Measurements from ENCODE around the gene KLHL26. TPM values are rescaled to one million over a fixed set of nuclear protein-coding genes. Genes with fewer than 3 reads are reported as not detected.

KLHL26 gene
- total RNA-seq, 4 donors from 2014 or later: 13.4 to 20.2 (median 15.9) TPM

DNA sequence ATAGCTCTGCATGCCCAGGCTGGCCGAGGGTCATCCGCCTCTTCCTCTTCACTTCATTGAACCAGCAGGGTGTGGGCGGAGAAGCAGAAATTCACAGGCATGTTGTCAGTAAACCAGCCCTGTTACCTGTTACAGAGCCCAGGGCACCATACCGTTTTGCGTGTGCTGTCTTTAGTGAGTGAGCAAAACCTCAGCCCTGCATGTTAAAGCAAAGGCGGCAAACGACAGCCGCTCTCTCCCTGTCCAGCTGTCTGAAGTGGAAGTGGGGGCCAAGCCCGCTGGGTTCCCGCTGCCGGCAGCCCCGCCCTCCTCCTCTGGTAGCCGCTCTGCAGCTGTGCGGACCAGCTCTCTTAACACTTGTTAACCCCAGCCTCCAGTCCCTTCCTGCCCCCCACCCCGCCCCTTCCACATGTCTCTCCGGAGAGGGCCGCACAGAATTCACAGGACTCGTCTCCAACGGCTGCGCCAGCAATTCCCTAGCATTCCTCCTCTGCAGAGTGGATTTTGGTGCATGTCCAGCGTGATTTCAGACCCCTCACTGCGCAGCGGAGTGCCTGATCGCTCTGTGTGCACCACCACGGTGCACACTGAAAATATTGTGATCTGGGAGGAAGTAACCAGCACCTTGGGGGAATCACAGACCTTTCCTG is 12.7 kb downstream of the KLHL26 start:
- H3K27ac ChIP-seq: peak overlapping the region; percentile 95 to 96 (median 96)
- no peaks in the 10 kb centered on the region for H3K9me3 ChIP-seq
- H3K36me3 ChIP-seq: no peaks in the 10 kb centered on the region
- peak in 1 of 2 donors; percentile 10 for TF ChIP-seq POLR2A (IDR thresholded peaks at IDR 0.05)
- TF ChIP-seq, protein P1, sequence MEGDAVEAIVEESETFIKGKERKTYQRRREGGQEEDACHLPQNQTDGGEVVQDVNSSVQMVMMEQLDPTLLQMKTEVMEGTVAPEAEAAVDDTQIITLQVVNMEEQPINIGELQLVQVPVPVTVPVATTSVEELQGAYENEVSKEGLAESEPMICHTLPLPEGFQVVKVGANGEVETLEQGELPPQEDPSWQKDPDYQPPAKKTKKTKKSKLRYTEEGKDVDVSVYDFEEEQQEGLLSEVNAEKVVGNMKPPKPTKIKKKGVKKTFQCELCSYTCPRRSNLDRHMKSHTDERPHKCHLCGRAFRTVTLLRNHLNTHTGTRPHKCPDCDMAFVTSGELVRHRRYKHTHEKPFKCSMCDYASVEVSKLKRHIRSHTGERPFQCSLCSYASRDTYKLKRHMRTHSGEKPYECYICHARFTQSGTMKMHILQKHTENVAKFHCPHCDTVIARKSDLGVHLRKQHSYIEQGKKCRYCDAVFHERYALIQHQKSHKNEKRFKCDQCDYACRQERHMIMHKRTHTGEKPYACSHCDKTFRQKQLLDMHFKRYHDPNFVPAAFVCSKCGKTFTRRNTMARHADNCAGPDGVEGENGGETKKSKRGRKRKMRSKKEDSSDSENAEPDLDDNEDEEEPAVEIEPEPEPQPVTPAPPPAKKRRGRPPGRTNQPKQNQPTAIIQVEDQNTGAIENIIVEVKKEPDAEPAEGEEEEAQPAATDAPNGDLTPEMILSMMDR (IDR thresholded peaks at IDR 0.05): peak in 1 of 6 experiments; percentile 4
- intact Hi-C loops (cut with DNase I): no loop called here
- DNase-seq: peak; percentile 88 to 90
- H3K4me3 ChIP-seq (replicated peaks in 1 of 3): peak overlapping the region in 1 of 3 donors; percentile 13
- H3K4me1 ChIP-seq: peaks cover 57 to 85% of the 10 kb centered on the region in 2 donors
- H3K27me3 ChIP-seq: no peaks in the 10 kb centered on the region
- WGBS, 2 donors: 7 to 18% methylated on average over 16 to 23 of the region's 25 CpGs

DNA sequence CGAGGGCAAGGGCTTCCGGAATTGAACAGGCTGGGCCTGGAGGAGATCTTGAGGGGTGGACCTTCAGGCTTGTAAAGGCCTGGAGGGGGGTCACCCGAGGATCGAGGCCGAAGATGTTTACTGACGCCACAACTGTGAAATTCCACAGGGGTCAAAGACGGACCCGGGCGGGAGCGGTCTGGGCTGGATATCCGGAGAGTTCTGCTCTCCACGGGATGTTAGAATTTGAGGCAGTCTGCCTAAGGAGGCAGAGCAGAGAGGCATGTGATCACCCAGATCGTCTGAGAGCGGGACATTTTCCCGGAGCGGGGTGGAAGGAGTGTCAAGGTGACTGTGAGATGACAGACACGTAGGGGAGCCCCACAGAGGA is 13.2 kb downstream of the KLHL26 start:
- DNase-seq: no peak
- intact Hi-C loops (cut with DNase I): no loop called here
- Histone ChIP-seq H3K9me3 (no peaks in the 10 kb centered on the region), H3K27ac (peak overlapping the region; percentile 95 to 96 (median 96)), H3K27me3 (no peaks in the 10 kb centered on the region), H3K36me3 (no peaks in the 10 kb centered on the region), H3K4me1 (peaks cover 57 to 80% of the 10 kb centered on the region in 2 donors), H3K4me3 (replicated peaks in 1 of 3) (no peak overlapping the region)
- 18 to 38% methylated on average over 15 to 17 of the region's 17 CpGs for WGBS, 2 donors
- no peak for TF ChIP-seq POLR2A (IDR thresholded peaks at IDR 0.05)
- TF ChIP-seq, protein P1 (IDR thresholded peaks at IDR 0.05): no peak

DNA sequence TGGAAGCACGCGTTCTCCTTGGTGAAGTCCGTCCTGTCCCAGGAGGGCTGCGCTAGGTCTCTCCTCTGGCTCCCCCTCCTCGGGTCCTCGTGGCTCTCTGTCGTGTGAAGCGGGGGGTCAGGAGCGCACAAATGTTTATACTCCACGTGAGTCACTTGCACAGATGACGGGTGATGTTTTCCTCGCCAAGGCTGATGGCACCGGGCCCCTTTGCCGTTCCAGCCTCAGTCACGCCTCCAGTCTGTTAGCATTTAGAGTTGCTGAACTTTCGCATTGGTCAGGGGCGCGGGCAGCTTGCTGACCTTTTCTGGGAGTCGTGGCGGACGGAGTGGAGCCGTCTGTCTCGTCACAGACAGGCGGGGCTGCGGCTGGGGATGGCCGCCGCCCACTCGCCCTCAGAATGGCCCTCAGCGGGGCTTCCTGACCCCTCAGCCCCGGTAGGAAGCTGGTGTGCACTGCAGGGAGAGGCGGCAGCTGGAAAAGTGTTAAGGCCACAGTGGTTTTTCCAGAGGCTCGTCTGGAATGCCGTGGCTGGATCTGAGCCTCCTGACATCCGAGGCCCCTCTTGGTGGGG is 13.7 kb downstream of the KLHL26 start:
- intact Hi-C loops (cut with DNase I): no loop called here
- 42 to 65% methylated on average over 34 of the region's 34 CpGs for WGBS, 2 donors
- no peak overlapping the region for H3K4me3 ChIP-seq (replicated peaks in 1 of 3)

DNA sequence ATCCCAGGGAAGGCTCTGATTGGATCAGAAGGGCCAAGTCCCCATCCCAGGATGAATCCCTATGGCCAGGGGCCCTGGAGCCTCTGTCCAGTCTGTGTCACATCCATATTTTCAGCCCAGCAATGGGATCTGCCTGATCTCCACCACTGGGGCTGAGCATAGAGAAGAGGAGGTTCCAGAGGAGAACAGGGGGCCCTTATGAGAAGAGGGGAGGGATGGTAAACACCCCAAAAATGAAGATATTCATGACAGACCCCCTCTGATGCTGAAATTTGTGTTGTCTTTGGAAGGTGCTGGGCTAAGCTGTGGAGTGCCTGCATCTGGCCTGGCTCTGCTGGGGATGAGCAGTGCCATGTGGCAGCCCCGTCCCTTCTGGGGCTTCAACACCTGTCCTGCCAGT is 14.5 kb downstream of the KLHL26 start:
- intact Hi-C loops (cut with DNase I): no loop called here
- Histone ChIP-seq H3K4me3 (replicated peaks in 1 of 3) (no peak overlapping the region), H3K27me3 (no peaks in the 10 kb centered on the region), H3K4me1 (peaks cover 51 to 67% of the 10 kb centered on the region in 2 donors), H3K27ac (peak overlapping the region; percentile 95 to 96 (median 96)), H3K9me3 (no peaks in the 10 kb centered on the region), H3K36me3 (no peaks in the 10 kb centered on the region)
- DNase-seq: no peak
- 100% methylated on average over 1 of the region's 1 CpG for WGBS, 2 donors
- TF ChIP-seq, protein P1 (IDR thresholded peaks at IDR 0.05): no peak
- TF ChIP-seq POLR2A (IDR thresholded peaks at IDR 0.05): no peak

More for the DNA sequence above, 13.7 kb downstream of the KLHL26 start:
- H3K27ac ChIP-seq: peak overlapping the region; percentile 95 to 96 (median 96)
- no peaks in the 10 kb centered on the region for H3K36me3 ChIP-seq
- H3K9me3 ChIP-seq: no peaks in the 10 kb centered on the region
- TF ChIP-seq POLR2A (IDR thresholded peaks at IDR 0.05): no peak
- TF ChIP-seq, protein P1 (IDR thresholded peaks at IDR 0.05): no peak
- H3K4me1 ChIP-seq: peaks cover 57 to 75% of the 10 kb centered on the region in 2 donors
- no peaks in the 10 kb centered on the region for H3K27me3 ChIP-seq
- peak; percentile 41 to 53 for DNase-seq

DNA sequence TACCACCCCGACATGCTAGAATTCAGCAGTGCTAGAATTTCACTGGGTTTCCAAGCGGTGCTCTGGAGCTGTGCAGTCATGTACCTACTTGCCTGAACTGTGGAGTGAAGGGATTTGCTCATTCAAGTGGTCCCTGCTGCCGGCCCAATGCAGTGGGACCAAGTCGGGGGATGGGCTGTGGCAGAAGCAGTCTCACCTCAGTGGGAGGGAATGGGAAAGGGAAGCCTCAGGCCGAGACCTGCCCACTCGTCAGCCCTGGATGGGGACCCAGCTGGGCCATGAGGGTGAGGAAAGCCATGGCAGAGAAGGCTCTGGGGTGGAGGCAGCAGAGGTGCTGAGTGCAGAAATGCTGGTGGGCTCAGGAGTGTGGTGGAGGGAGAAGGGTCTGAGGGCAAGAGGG is 14.9 kb downstream of the KLHL26 start:
- H3K4me3 ChIP-seq (replicated peaks in 1 of 3): no peak overlapping the region
- H3K9me3 ChIP-seq: no peaks in the 10 kb centered on the region
- peak overlapping the region; percentile 95 to 96 (median 96) for H3K27ac ChIP-seq
- DNase-seq: no peak
- WGBS, 2 donors: 87 to 90% methylated on average over 6 of the region's 6 CpGs
- peaks cover 47 to 67% of the 10 kb centered on the region in 2 donors for H3K4me1 ChIP-seq
- intact Hi-C loops (cut with DNase I): no loop called here
- TF ChIP-seq, protein P1 (IDR thresholded peaks at IDR 0.05): no peak
- no peak for TF ChIP-seq POLR2A (IDR thresholded peaks at IDR 0.05)
- H3K36me3 ChIP-seq: no peaks in the 10 kb centered on the region
- H3K27me3 ChIP-seq: no peaks in the 10 kb centered on the region

Measured in thyroid gland (tissue), 4 donors.